ENCODE results near the gene JAK2. TPM values are rescaled to one million over a fixed set of nuclear protein-coding genes. Genes with fewer than 3 reads are reported as not detected.

Gene JAK2
- total and polyA plus RNA-seq, 10 of the 15 experiments (the other 5 are each of a cell fraction or from before 2014, with no cell fraction given): 4.1 to 22.9 (median 13.7) TPM

DNA sequence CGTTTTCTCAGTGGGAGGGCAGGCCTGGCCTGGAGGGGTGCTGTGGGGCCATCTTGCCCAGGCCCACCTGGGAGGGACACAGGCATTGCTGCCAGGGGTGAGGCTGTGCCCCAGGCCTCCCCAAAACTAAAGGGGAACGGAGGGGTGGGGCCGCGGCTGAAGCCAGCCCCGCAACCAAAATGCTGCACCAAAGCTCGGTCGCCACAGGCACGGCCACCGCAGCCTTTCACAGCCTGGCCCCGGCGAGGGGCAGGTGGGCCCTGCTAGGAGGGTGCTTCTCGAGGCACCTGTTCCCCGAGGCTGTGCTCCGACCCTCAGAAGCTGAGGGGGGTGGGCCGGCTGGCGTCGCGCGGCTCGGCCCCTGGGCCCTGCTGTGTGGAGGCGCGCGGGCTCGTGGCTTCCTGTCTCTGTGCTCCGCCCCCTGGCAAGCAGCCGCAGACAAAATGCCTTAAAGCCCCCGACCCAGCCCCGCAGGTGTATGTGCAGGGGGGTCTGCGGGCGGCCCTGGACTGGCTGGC, 57.6 kb downstream of the JAK2 start:
- intact Hi-C loops (cut with micrococcal nuclease; ENCODE audit: unreplicated experiment) (no loop called here), in situ Hi-C loops (cut with MboI) (no loop called here)
- WGBS (ENCODE audit: insufficient coverage, insufficient replicate concordance, low lambda C conversion rate, missing lambda C conversion rate): 95% methylated on average over 30 of the region's 30 CpGs
- Histone ChIP-seq H3K4me1 (ENCODE audit: control insufficient read depth, insufficient read depth, low read length) (no peaks in the 10 kb centered on the region), H3K9ac (ENCODE audit: control insufficient read depth, insufficient read depth, low read length) (no peak overlapping the region), H3K4me2 (ENCODE audit: control insufficient read depth, insufficient read depth) (no peak overlapping the region), H3K4me3 (no peak overlapping the region), H3K9me3 (replicated peaks; ENCODE audit: control insufficient read depth, insufficient read depth, low read length) (no peaks in the 10 kb centered on the region; the same call in 1 of the 3 replicates), H3K79me2 (ENCODE audit: control insufficient read depth, insufficient read depth, low read length) (no peaks in the 10 kb centered on the region), H4K20me1 (ENCODE audit: control insufficient read depth, insufficient read depth) (no peaks in the 10 kb centered on the region), H2AFZ (ENCODE audit: control insufficient read depth, low read depth, low read length) (no peak overlapping the region), H3K27ac (ENCODE audit: control insufficient read depth, insufficient read depth) (no peak overlapping the region), H3K36me3 (ENCODE audit: control insufficient read depth in 2 of 2, insufficient read depth in 2 of 2, low read length in 1 of 2) (peaks cover 11 to 13% of the 10 kb centered on the region in 2 experiments), H3K27me3 (replicated peaks in 1 of 2; ENCODE audit: control insufficient read depth in 2 of 2, insufficient read depth in 2 of 2, low read length in 1 of 2) (no peaks in the 10 kb centered on the region)
- BruUV-seq (replicated peaks): no TSS peak
- FAIRE-seq: no peak
- CTCF ChIA-PET: no interaction called here
- DNase-seq (ENCODE audit: low read depth, low spot score): no peak
- ATAC-seq: no peak
- RAD21 ChIA-PET (ENCODE audit: unreplicated experiment): no interaction called here
- SMC1A ChIA-PET (ENCODE audit: uncharacterized antibody, unreplicated experiment): no interaction called here
- POLR2A ChIA-PET: no interaction called here
- TF ChIP-seq, protein P1, sequence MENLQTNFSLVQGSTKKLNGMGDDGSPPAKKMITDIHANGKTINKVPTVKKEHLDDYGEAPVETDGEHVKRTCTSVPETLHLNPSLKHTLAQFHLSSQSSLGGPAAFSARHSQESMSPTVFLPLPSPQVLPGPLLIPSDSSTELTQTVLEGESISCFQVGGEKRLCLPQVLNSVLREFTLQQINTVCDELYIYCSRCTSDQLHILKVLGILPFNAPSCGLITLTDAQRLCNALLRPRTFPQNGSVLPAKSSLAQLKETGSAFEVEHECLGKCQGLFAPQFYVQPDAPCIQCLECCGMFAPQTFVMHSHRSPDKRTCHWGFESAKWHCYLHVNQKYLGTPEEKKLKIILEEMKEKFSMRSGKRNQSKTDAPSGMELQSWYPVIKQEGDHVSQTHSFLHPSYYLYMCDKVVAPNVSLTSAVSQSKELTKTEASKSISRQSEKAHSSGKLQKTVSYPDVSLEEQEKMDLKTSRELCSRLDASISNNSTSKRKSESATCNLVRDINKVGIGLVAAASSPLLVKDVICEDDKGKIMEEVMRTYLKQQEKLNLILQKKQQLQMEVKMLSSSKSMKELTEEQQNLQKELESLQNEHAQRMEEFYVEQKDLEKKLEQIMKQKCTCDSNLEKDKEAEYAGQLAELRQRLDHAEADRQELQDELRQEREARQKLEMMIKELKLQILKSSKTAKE (IDR thresholded peaks at IDR 0.05; ENCODE audit: low read depth, poor library complexity, severe bottlenecking): no peak
- no peak for TF ChIP-seq ATF7 (IDR thresholded peaks at IDR 0.05; ENCODE audit: low read depth)
- TF ChIP-seq, protein P2, sequence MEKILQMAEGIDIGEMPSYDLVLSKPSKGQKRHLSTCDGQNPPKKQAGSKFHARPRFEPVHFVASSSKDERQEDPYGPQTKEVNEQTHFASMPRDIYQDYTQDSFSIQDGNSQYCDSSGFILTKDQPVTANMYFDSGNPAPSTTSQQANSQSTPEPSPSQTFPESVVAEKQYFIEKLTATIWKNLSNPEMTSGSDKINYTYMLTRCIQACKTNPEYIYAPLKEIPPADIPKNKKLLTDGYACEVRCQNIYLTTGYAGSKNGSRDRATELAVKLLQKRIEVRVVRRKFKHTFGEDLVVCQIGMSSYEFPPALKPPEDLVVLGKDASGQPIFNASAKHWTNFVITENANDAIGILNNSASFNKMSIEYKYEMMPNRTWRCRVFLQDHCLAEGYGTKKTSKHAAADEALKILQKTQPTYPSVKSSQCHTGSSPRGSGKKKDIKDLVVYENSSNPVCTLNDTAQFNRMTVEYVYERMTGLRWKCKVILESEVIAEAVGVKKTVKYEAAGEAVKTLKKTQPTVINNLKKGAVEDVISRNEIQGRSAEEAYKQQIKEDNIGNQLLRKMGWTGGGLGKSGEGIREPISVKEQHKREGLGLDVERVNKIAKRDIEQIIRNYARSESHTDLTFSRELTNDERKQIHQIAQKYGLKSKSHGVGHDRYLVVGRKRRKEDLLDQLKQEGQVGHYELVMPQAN (conservative IDR thresholded peaks at IDR 0.05): no peak
- TF ChIP-seq, protein P3, sequence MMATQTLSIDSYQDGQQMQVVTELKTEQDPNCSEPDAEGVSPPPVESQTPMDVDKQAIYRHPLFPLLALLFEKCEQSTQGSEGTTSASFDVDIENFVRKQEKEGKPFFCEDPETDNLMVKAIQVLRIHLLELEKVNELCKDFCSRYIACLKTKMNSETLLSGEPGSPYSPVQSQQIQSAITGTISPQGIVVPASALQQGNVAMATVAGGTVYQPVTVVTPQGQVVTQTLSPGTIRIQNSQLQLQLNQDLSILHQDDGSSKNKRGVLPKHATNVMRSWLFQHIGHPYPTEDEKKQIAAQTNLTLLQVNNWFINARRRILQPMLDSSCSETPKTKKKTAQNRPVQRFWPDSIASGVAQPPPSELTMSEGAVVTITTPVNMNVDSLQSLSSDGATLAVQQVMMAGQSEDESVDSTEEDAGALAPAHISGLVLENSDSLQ (IDR thresholded peaks at IDR 0.05): no peak
- no peak for TF ChIP-seq HDAC2 (IDR thresholded peaks at IDR 0.05)
- TF ChIP-seq NR2F1 (conservative IDR thresholded peaks at IDR 0.05): no peak
- TF ChIP-seq, protein P4, sequence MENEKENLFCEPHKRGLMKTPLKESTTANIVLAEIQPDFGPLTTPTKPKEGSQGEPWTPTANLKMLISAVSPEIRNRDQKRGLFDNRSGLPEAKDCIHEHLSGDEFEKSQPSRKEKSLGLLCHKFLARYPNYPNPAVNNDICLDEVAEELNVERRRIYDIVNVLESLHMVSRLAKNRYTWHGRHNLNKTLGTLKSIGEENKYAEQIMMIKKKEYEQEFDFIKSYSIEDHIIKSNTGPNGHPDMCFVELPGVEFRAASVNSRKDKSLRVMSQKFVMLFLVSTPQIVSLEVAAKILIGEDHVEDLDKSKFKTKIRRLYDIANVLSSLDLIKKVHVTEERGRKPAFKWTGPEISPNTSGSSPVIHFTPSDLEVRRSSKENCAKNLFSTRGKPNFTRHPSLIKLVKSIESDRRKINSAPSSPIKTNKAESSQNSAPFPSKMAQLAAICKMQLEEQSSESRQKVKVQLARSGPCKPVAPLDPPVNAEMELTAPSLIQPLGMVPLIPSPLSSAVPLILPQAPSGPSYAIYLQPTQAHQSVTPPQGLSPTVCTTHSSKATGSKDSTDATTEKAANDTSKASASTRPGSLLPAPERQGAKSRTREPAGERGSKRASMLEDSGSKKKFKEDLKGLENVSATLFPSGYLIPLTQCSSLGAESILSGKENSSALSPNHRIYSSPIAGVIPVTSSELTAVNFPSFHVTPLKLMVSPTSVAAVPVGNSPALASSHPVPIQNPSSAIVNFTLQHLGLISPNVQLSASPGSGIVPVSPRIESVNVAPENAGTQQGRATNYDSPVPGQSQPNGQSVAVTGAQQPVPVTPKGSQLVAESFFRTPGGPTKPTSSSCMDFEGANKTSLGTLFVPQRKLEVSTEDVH (IDR thresholded peaks at IDR 0.05; ENCODE audit: low read depth, partially characterized antibody): no peak
- no peak for TF ChIP-seq SUZ12 (IDR thresholded peaks at IDR 0.05; ENCODE audit: unreplicated experiment)
- TF ChIP-seq, protein P5, sequence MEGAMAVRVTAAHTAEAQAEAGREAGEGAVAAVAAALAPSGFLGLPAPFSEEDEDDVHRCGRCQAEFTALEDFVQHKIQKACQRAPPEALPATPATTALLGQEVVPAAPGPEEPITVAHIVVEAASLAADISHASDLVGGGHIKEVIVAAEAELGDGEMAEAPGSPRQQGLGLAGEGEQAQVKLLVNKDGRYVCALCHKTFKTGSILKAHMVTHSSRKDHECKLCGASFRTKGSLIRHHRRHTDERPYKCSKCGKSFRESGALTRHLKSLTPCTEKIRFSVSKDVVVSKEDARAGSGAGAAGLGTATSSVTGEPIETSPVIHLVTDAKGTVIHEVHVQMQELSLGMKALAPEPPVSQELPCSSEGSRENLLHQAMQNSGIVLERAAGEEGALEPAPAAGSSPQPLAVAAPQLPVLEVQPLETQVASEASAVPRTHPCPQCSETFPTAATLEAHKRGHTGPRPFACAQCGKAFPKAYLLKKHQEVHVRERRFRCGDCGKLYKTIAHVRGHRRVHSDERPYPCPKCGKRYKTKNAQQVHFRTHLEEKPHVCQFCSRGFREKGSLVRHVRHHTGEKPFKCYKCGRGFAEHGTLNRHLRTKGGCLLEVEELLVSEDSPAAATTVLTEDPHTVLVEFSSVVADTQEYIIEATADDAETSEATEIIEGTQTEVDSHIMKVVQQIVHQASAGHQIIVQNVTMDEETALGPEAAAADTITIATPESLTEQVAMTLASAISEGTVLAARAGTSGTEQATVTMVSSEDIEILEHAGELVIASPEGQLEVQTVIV (IDR thresholded peaks at IDR 0.05; ENCODE audit: borderline replicate concordance, partially characterized antibody): no peak
- no peak for TF ChIP-seq BCL11A (IDR thresholded peaks at IDR 0.05; ENCODE audit: low read depth, low read length)
- no peak for TF ChIP-seq EGR1 (IDR thresholded peaks at IDR 0.05; ENCODE audit: borderline replicate concordance in 1 of 2, low read depth in 2 of 2, low read length in 2 of 2)
